Measurements from ENCODE around the gene ADCY7.
A peak's percentile ranks its signal among the peaks of the same experiment; 100 is the strongest.

The ADCY7 gene

GRCh38 chr16:50251375-50252081 lies 14.8 kb upstream of the ADCY7 start:
- DNase-seq, result no peak

GRCh38 chr16:50252082-50252611 lies 14.2 kb upstream of the ADCY7 start:
- DNase-seq, result no peak

GRCh38 chr16:50252874-50253513 lies 13.4 kb upstream of the ADCY7 start:
- DNase-seq, result no peak

- DNase-seq, result no peak
Observed at GRCh38 chr16:50253514-50253910, 12.8 kb upstream of the ADCY7 start.

GRCh38 chr16:50254072-50254471 lies 12.3 kb upstream of the ADCY7 start:
- no peak for DNase-seq

GRCh38 chr16:50255538-50255937 lies 10.8 kb upstream of the ADCY7 start:
- DNase-seq, result no peak

GRCh38 chr16:50256604-50257003 lies 9.7 kb upstream of the ADCY7 start:
- DNase-seq, result no peak

- no peak for DNase-seq
Observed at GRCh38 chr16:50257876-50258275, 8.5 kb upstream of the ADCY7 start.

- DNase-seq, result peak; percentile 49
Observed at GRCh38 chr16:50259334-50260205, 6.8 kb upstream of the ADCY7 start.

GRCh38 chr16:50260206-50261159 lies 5.9 kb upstream of the ADCY7 start:
- DNase-seq, result no peak

- DNase-seq, result no peak
Observed at GRCh38 chr16:50261160-50261706, 5.1 kb upstream of the ADCY7 start.

GRCh38 chr16:50261707-50262235 lies 4.6 kb upstream of the ADCY7 start:
- no peak for DNase-seq

- DNase-seq, result no peak
Observed at GRCh38 chr16:50263060-50263909, 3.1 kb upstream of the ADCY7 start.

GRCh38 chr16:50263940-50264929 lies 2.1 kb upstream of the ADCY7 start:
- no peak for DNase-seq

- DNase-seq, result peak; percentile 28
Observed at GRCh38 chr16:50265260-50265659, 1.1 kb upstream of the ADCY7 start.

- no peak for DNase-seq
Observed at GRCh38 chr16:50265716-50266336, 525 bp upstream of the ADCY7 start.

- DNase-seq, result no peak
Observed at GRCh38 chr16:50267151-50267631, 840 bp downstream of the ADCY7 start.

GRCh38 chr16:50267651-50268050 lies 1.3 kb downstream of the ADCY7 start:
- no peak for DNase-seq

- no peak for DNase-seq
Observed at GRCh38 chr16:50268352-50268751, 2.0 kb downstream of the ADCY7 start.

All from COR-L47 (cell line).